Stimulated activated memory B cell treated with anti-CD40 and anti-IgM and Interleukin-4, amounts not matched to agents 10 μg/mL and 1 μg/mL and 100 μg/mL, for 72 hours (primary cell): Measurements from ENCODE around the gene REX1BD.

Experiments
- ATAC-seq: fragments of 150-1000 bp; cut with Tn5 transposase; 2 replicates; pipeline ENCODE4 v1.10.0; 2021
- H3K27ac Mint-ChIP-seq: one replicate; pipeline ENCODE4 v1.8.0; 2022; ENCODE audit warnings: mild to moderate bottlenecking, mixed read lengths
- H3K27me3 Mint-ChIP-seq: one replicate; pipeline ENCODE4 v1.8.0; 2022; ENCODE audit warnings: mixed read lengths
- H3K36me3 Mint-ChIP-seq: one replicate; pipeline ENCODE4 v1.8.0; 2022; ENCODE audit warnings: mixed read lengths
- H3K4me1 Mint-ChIP-seq: one replicate; pipeline ENCODE4 v1.8.0; 2022; ENCODE audit warnings: mixed read lengths
- H3K4me3 Mint-ChIP-seq: one replicate; pipeline ENCODE4 v1.8.0; 2022; ENCODE audit warnings: mild to moderate bottlenecking, moderate library complexity, mixed read lengths
- H3K9me3 Mint-ChIP-seq: one replicate; pipeline ENCODE4 v1.8.0; 2022; ENCODE audit warnings: mixed read lengths

The REX1BD gene

GRCh38 chr19:18613589-18614234, 25.1 kb downstream of the REX1BD start:
- Mint-ChIP-seq H3K9me3 (no peaks in the 10 kb centered on the region), H3K4me3 (peak overlapping the region; percentile 60), H3K36me3 (no peaks in the 10 kb centered on the region), H3K27me3 (peaks cover 96% of the 10 kb centered on the region), H3K4me1 (peaks cover 29% of the 10 kb centered on the region), H3K27ac (no peak overlapping the region)
- peak; percentile 28 for ATAC-seq

GRCh38 chr19:18616023-18616422, 27.4 kb downstream of the REX1BD start:
- Mint-ChIP-seq H3K27me3 (peaks cover 82% of the 10 kb centered on the region), H3K9me3 (no peaks in the 10 kb centered on the region), H3K27ac (no peak overlapping the region), H3K36me3 (no peaks in the 10 kb centered on the region), H3K4me3 (no peak overlapping the region), H3K4me1 (peaks cover 26% of the 10 kb centered on the region)
- ATAC-seq: no peak

GRCh38 chr19:18617562-18617961, 29.0 kb downstream of the REX1BD start:
- H3K4me3 Mint-ChIP-seq: no peak overlapping the region
- ATAC-seq: no peak
- H3K27ac Mint-ChIP-seq: no peak overlapping the region
- peaks cover 15% of the 10 kb centered on the region for H3K4me1 Mint-ChIP-seq
- H3K9me3 Mint-ChIP-seq: no peaks in the 10 kb centered on the region
- H3K36me3 Mint-ChIP-seq: no peaks in the 10 kb centered on the region
- H3K27me3 Mint-ChIP-seq: peaks cover 67% of the 10 kb centered on the region

GRCh38 chr19:18618236-18618635, 29.6 kb downstream of the REX1BD start:
- no peak overlapping the region for H3K27ac Mint-ChIP-seq
- no peak overlapping the region for H3K4me3 Mint-ChIP-seq
- H3K36me3 Mint-ChIP-seq: no peaks in the 10 kb centered on the region
- ATAC-seq: no peak
- H3K4me1 Mint-ChIP-seq: peaks cover 11% of the 10 kb centered on the region
- peaks cover 61% of the 10 kb centered on the region for H3K27me3 Mint-ChIP-seq
- H3K9me3 Mint-ChIP-seq: no peaks in the 10 kb centered on the region

GRCh38 chr19:18620311-18620710, 31.7 kb downstream of the REX1BD start:
- Mint-ChIP-seq H3K4me3 (no peak overlapping the region), H3K27me3 (peaks cover 40% of the 10 kb centered on the region), H3K27ac (no peak overlapping the region), H3K36me3 (no peaks in the 10 kb centered on the region), H3K9me3 (no peaks in the 10 kb centered on the region), H3K4me1 (no peaks in the 10 kb centered on the region)
- ATAC-seq: no peak

GRCh38 chr19:18620902-18621301, 32.3 kb downstream of the REX1BD start:
- Mint-ChIP-seq H3K4me1 (no peaks in the 10 kb centered on the region), H3K27ac (no peak overlapping the region), H3K4me3 (no peak overlapping the region), H3K27me3 (peaks cover 34% of the 10 kb centered on the region), H3K9me3 (no peaks in the 10 kb centered on the region), H3K36me3 (no peaks in the 10 kb centered on the region)
- ATAC-seq: no peak

GRCh38 chr19:18626906-18627305, 38.3 kb downstream of the REX1BD start:
- no peak for ATAC-seq
- Mint-ChIP-seq H3K36me3 (no peaks in the 10 kb centered on the region), H3K9me3 (no peaks in the 10 kb centered on the region), H3K4me1 (no peaks in the 10 kb centered on the region), H3K27ac (no peak overlapping the region), H3K27me3 (peaks cover 9% of the 10 kb centered on the region), H3K4me3 (no peak overlapping the region)

GRCh38 chr19:18629166-18630088, 40.8 kb downstream of the REX1BD start:
- Mint-ChIP-seq H3K36me3 (no peaks in the 10 kb centered on the region), H3K4me3 (no peak overlapping the region), H3K27ac (no peak overlapping the region), H3K27me3 (peaks cover 9% of the 10 kb centered on the region), H3K4me1 (no peaks in the 10 kb centered on the region), H3K9me3 (no peaks in the 10 kb centered on the region)
- peak; percentile 38 for ATAC-seq

GRCh38 chr19:18633321-18633720, 44.7 kb downstream of the REX1BD start:
- H3K36me3 Mint-ChIP-seq: no peaks in the 10 kb centered on the region
- no peak for ATAC-seq
- H3K27me3 Mint-ChIP-seq: peaks cover 9% of the 10 kb centered on the region
- no peak overlapping the region for H3K27ac Mint-ChIP-seq
- peaks cover 29% of the 10 kb centered on the region for H3K4me1 Mint-ChIP-seq
- no peak overlapping the region for H3K4me3 Mint-ChIP-seq
- H3K9me3 Mint-ChIP-seq: no peaks in the 10 kb centered on the region

GRCh38 chr19:18634612-18635297, 46.2 kb downstream of the REX1BD start:
- peaks cover 4% of the 10 kb centered on the region for H3K27me3 Mint-ChIP-seq
- ATAC-seq: no peak
- H3K4me3 Mint-ChIP-seq: no peak overlapping the region
- no peak overlapping the region for H3K27ac Mint-ChIP-seq
- no peaks in the 10 kb centered on the region for H3K36me3 Mint-ChIP-seq
- H3K4me1 Mint-ChIP-seq: peaks cover 32% of the 10 kb centered on the region
- no peaks in the 10 kb centered on the region for H3K9me3 Mint-ChIP-seq

GRCh38 chr19:18635831-18636182, 47.2 kb downstream of the REX1BD start:
- no peaks in the 10 kb centered on the region for H3K9me3 Mint-ChIP-seq
- no peak for ATAC-seq
- peak overlapping the region; percentile 79 for H3K27ac Mint-ChIP-seq
- peak overlapping the region; percentile 87 for H3K4me3 Mint-ChIP-seq
- no peaks in the 10 kb centered on the region for H3K36me3 Mint-ChIP-seq
- no peaks in the 10 kb centered on the region for H3K27me3 Mint-ChIP-seq
- H3K4me1 Mint-ChIP-seq: peaks cover 32% of the 10 kb centered on the region

GRCh38 chr19:18636183-18636968, 47.8 kb downstream of the REX1BD start:
- Mint-ChIP-seq H3K27ac (peak overlapping the region; percentile 79), H3K9me3 (no peaks in the 10 kb centered on the region), H3K4me1 (peaks cover 32% of the 10 kb centered on the region), H3K27me3 (no peaks in the 10 kb centered on the region), H3K4me3 (peak overlapping the region; percentile 87), H3K36me3 (no peaks in the 10 kb centered on the region)
- ATAC-seq: peak; percentile 94

GRCh38 chr19:18636969-18637629, 48.5 kb downstream of the REX1BD start, which contains the start of gene KLHL26:
Gene KLHL26, plus strand, starts transcription at chr19:18637028. Its CDS starts 27 bp downstream, at chr19:18637055.
- Mint-ChIP-seq H3K9me3 (no peaks in the 10 kb centered on the region), H3K4me1 (peaks cover 32% of the 10 kb centered on the region)
- ATAC-seq: no peak

More at GRCh38 chr19:18636969-18637629, 48.5 kb downstream of the REX1BD start, which contains the start of gene KLHL26:
- H3K27ac Mint-ChIP-seq: peak within 1 kb of the TSS; percentile 79
- H3K4me3 Mint-ChIP-seq: peak within 1 kb of the TSS; percentile 87
- H3K27me3 Mint-ChIP-seq: no peaks in the 10 kb centered on the region
- H3K36me3 Mint-ChIP-seq: no peaks in the 10 kb centered on the region
